Panc1 (cell line): ENCODE results near the gene ZNF211.

ENCODE experiments used
- POLR2AphosphoS5 ChIP-seq: IDR thresholded peaks from 2 replicates; pipeline ENCODE4 v1.6.1; 2012; ENCODE audit warnings: mild to moderate bottlenecking, low read depth, low read length, moderate library complexity
- TF ChIP-seq, protein P1 (sequence below): fragments of 450-650 bp; IDR thresholded peaks from 2 replicates; pipeline ENCODE4 v1.5.1; 2017; ENCODE audit warnings: mild to moderate bottlenecking

DNA sequence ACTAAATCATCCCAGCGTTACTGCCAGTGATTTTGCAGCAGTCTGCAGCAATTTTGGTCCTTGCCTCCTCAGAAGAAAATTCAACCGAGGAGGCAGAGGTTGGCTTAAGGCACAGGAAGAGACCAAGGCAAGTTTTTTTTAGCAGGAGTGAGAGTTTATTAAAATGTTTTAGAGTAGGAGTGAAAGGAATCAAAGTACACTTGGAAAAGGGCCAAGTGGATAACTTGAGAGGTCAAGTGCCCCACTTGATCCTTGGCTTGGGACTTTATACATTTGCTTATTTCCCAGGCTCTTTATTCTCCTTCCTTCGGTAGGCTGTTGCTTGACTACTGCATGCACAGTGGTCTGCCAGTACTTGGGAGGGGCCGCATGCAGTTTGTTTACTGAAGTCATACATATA is 21.9 kb upstream of the ZNF211 start:
- TF ChIP-seq, protein P1, sequence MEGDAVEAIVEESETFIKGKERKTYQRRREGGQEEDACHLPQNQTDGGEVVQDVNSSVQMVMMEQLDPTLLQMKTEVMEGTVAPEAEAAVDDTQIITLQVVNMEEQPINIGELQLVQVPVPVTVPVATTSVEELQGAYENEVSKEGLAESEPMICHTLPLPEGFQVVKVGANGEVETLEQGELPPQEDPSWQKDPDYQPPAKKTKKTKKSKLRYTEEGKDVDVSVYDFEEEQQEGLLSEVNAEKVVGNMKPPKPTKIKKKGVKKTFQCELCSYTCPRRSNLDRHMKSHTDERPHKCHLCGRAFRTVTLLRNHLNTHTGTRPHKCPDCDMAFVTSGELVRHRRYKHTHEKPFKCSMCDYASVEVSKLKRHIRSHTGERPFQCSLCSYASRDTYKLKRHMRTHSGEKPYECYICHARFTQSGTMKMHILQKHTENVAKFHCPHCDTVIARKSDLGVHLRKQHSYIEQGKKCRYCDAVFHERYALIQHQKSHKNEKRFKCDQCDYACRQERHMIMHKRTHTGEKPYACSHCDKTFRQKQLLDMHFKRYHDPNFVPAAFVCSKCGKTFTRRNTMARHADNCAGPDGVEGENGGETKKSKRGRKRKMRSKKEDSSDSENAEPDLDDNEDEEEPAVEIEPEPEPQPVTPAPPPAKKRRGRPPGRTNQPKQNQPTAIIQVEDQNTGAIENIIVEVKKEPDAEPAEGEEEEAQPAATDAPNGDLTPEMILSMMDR, result no peak
- no peak for TF ChIP-seq POLR2AphosphoS5
